ENCODE results near the gene AFF4. TPM values are rescaled to one million over a fixed set of nuclear protein-coding genes. Genes with fewer than 3 reads are reported as not detected.
A peak's percentile ranks its signal among the peaks of the same experiment; 100 is the strongest.

The AFF4 gene
- total RNA-seq, 1 donor from 2014 or later: 119 TPM

- DNase-seq (ENCODE audit: low spot score in 2 of 2, unreplicated experiment in 2 of 2): no peak
- Mint-ChIP-seq H3K36me3 (peaks cover 38% of the 10 kb centered on the region), H3K4me3 (no peak overlapping the region), H3K4me1 (no peaks in the 10 kb centered on the region), H3K27ac (no peak overlapping the region), H3K27me3 (ENCODE audit: low read depth) (no peaks in the 10 kb centered on the region), H3K9me3 (no peaks in the 10 kb centered on the region)
- TF ChIP-seq, protein P1, sequence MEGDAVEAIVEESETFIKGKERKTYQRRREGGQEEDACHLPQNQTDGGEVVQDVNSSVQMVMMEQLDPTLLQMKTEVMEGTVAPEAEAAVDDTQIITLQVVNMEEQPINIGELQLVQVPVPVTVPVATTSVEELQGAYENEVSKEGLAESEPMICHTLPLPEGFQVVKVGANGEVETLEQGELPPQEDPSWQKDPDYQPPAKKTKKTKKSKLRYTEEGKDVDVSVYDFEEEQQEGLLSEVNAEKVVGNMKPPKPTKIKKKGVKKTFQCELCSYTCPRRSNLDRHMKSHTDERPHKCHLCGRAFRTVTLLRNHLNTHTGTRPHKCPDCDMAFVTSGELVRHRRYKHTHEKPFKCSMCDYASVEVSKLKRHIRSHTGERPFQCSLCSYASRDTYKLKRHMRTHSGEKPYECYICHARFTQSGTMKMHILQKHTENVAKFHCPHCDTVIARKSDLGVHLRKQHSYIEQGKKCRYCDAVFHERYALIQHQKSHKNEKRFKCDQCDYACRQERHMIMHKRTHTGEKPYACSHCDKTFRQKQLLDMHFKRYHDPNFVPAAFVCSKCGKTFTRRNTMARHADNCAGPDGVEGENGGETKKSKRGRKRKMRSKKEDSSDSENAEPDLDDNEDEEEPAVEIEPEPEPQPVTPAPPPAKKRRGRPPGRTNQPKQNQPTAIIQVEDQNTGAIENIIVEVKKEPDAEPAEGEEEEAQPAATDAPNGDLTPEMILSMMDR (IDR thresholded peaks at IDR 0.05; ENCODE audit: unreplicated experiment): no peak
Observed at GRCh38 chr5:132916086-132916485, 47.3 kb downstream of the AFF4 start.

DNA sequence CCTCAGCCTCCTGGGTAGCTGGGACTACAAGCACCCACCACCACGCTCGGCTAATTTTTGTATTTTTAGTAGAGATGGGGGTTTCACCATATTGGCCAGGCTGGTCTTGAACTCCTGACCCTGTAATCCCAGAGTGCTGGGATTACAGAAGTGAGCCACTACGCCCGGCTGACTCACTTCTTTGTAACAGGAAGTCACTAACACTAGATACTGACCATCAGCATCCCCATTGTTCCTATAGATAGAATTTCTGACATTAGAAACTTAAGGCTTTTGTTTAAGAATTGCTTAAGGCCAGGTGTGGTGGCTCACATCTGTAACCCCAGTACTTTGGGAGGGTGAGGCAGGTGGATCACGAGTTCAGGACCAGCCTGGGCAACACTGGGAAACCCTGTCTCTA, 47.8 kb downstream of the AFF4 start:
- H3K4me1 Mint-ChIP-seq: no peaks in the 10 kb centered on the region
- H3K36me3 Mint-ChIP-seq: peaks cover 36% of the 10 kb centered on the region
- H3K27ac Mint-ChIP-seq: no peak overlapping the region

GRCh38 chr5:132909702-132910101, 53.7 kb downstream of the AFF4 start:
- Mint-ChIP-seq H3K4me1 (no peaks in the 10 kb centered on the region), H3K27me3 (ENCODE audit: low read depth) (no peaks in the 10 kb centered on the region), H3K27ac (no peak overlapping the region), H3K36me3 (peaks cover 22% of the 10 kb centered on the region), H3K9me3 (no peaks in the 10 kb centered on the region), H3K4me3 (no peak overlapping the region)
- no peak for DNase-seq (ENCODE audit: low spot score in 2 of 2, unreplicated experiment in 2 of 2)
- TF ChIP-seq, protein P1 (IDR thresholded peaks at IDR 0.05; ENCODE audit: unreplicated experiment): no peak

More for the DNA sequence above, 47.8 kb downstream of the AFF4 start:
- no peaks in the 10 kb centered on the region for H3K9me3 Mint-ChIP-seq
- TF ChIP-seq, protein P1 (IDR thresholded peaks at IDR 0.05; ENCODE audit: unreplicated experiment): no peak
- H3K4me3 Mint-ChIP-seq: no peak overlapping the region
- no peaks in the 10 kb centered on the region for H3K27me3 Mint-ChIP-seq (ENCODE audit: low read depth)
- no peak for DNase-seq (ENCODE audit: low spot score in 2 of 2, unreplicated experiment in 2 of 2)

GRCh38 chr5:132907161-132907560, 56.3 kb downstream of the AFF4 start:
- Mint-ChIP-seq H3K27ac (no peak overlapping the region), H3K4me3 (no peak overlapping the region), H3K27me3 (ENCODE audit: low read depth) (no peaks in the 10 kb centered on the region)

GRCh38 chr5:132905938-132906337, 57.5 kb downstream of the AFF4 start:
- TF ChIP-seq, protein P1 (IDR thresholded peaks at IDR 0.05; ENCODE audit: unreplicated experiment): peak; percentile 35
- Mint-ChIP-seq H3K27ac (no peak overlapping the region), H3K36me3 (peaks cover 21% of the 10 kb centered on the region), H3K9me3 (no peaks in the 10 kb centered on the region), H3K4me3 (no peak overlapping the region), H3K27me3 (ENCODE audit: low read depth) (no peaks in the 10 kb centered on the region), H3K4me1 (no peaks in the 10 kb centered on the region)
- DNase-seq (ENCODE audit: low spot score in 2 of 2, unreplicated experiment in 2 of 2): no peak

More at GRCh38 chr5:132907161-132907560, 56.3 kb downstream of the AFF4 start:
- DNase-seq (ENCODE audit: low spot score in 2 of 2, unreplicated experiment in 2 of 2): no peak
- H3K9me3 Mint-ChIP-seq: no peaks in the 10 kb centered on the region
- peaks cover 23% of the 10 kb centered on the region for H3K36me3 Mint-ChIP-seq
- TF ChIP-seq, protein P1 (IDR thresholded peaks at IDR 0.05; ENCODE audit: unreplicated experiment): no peak
- H3K4me1 Mint-ChIP-seq: no peaks in the 10 kb centered on the region

DNA sequence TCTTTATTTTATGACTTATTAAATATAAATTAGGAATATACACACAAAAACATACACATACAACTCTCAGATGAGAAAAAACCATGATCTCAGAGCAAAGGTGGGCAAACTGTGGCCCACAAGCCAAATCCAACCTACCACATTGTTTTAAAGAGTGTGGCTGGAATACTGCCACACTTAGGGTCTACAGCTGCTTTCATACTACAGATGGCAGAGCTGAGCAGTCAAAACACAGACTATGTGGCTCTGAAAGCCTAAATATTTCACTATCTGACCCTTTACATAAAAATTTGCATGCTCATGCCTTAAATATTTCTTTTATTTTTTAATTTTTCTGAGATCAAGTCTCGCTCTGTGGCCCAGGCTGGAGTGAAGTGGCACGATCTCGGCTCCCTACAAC, 61.7 kb downstream of the AFF4 start:
- Mint-ChIP-seq H3K27me3 (ENCODE audit: low read depth) (no peaks in the 10 kb centered on the region), H3K36me3 (peaks cover 34% of the 10 kb centered on the region), H3K4me1 (no peaks in the 10 kb centered on the region), H3K4me3 (no peak overlapping the region), H3K27ac (no peak overlapping the region), H3K9me3 (no peaks in the 10 kb centered on the region)
- TF ChIP-seq, protein P1 (IDR thresholded peaks at IDR 0.05; ENCODE audit: unreplicated experiment): no peak
- DNase-seq (ENCODE audit: low spot score in 2 of 2, unreplicated experiment in 2 of 2): no peak

Measured in mesothelial cell of epicardium (in vitro differentiated cells).